GM21576 (cell line): Measurements from ENCODE around the gene HHEX.

Source experiments
- ATAC-seq: cut with Tn5 transposase; IDR thresholded peaks from one replicate; pipeline ENCODE4 v1.9.1; 2021; ENCODE audit warnings: mild to moderate bottlenecking, moderate library complexity; ENCODE audit not compliant: unreplicated experiment

The HHEX gene

DNA sequence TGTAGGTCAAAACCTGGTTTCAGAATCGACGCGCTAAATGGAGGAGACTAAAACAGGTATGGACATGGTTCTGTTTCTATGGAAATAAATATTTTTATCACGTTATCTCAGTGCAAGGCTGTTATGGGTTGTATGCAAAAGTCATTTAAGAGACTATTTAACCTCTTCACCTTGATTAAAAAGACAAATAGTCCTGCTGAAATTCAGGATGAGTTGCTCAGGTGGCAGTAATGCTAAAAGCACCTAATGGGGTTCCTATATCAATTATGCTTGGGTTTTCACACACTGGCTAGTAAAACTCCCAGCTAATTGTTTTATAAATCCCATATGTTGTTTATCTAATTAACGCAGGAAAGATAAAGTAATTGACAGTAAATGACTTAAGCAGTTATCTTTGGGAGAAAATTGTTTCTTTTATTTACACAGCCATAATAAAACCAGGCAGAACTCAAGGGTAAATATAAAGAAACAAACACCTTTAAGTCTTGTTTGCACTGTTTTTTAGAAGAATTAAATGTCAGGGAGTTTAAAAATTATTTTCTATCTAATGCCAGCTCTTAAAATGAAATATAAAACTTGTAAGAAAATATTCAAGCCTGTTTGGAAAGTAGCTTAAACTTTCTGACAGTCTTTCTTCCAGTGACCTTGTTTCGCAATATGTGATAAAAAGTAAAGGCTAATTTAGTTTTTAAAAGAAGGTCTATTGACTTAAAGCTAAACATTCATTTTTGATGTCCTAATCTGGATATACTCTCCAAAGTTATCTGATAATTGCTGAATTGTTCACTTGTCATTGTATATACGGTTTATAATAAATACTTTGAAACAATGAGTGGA is 3.2 kb downstream of the HHEX start:
- no peak for ATAC-seq

- no peak for ATAC-seq
These were observed 3.8 kb downstream of the HHEX start for GRCh38 chr10:92693534-92693893.

GRCh38 chr10:92695679-92696605 is 6.2 kb downstream of the HHEX start:
- ATAC-seq = no peak

GRCh38 chr10:92696606-92697383 is 7.0 kb downstream of the HHEX start:
- no peak for ATAC-seq

GRCh38 chr10:92697663-92698511 is 8.1 kb downstream of the HHEX start:
- ATAC-seq = no peak

DNA sequence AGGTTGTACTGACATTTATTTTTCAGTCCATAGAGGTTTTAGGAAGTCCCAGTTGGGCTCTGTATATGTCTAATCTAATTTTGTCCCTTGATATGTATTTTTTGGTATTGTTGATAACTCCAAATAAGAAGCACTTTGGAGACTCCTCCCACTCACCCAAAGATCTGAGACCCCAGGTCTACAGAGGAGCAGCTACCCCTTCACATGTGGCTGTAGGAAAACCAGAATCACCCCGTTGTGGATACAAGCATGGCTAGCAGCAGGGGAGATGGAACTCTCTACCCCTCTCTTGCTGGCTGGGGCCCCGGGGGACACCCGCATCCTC is 9.4 kb downstream of the HHEX start:
- ATAC-seq = no peak

DNA sequence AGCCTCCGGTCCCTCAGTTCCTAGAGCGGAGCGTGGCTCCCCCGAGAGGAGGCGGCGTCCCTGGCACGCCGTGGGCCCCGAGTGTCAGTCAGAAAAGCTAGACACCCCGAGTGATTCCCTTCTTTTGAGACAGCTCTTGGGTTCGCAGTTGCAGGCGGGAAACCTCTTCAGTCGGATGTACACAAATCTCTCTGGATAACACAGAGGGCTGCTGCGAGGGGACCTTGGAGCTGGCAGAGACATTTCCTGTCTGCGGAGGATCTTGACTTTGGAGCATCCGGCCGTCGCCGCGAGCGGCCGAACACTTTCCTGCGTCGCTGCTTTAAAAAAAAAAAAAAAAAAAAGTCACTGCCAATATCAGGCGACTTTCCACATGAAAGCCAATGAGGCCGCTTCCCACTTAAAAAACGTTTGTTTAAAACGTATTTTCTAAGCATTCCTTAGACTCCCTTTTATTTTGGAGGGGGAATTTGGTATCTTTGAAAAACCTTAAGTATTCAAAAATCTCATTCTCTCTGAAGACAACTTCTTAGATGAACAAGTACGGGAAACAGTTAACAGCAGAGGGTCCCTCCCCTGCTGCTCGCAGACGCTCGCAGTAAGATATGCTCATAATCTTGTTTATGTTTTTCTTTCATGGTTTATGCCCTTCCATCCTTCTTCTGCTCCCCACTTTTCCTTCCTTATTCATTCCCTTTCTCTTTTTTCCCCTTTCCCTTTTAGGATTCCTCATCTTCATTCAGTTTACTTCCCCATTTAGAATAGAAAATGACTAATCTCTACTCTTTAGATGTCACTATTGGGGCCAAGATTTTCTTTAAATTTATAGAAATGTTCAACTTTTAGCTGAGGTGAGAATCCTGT is 10.0 kb downstream of the HHEX start:
- ATAC-seq = no peak

GRCh38 chr10:92702301-92702916 is 12.7 kb downstream of the HHEX start:
- no peak for ATAC-seq

DNA sequence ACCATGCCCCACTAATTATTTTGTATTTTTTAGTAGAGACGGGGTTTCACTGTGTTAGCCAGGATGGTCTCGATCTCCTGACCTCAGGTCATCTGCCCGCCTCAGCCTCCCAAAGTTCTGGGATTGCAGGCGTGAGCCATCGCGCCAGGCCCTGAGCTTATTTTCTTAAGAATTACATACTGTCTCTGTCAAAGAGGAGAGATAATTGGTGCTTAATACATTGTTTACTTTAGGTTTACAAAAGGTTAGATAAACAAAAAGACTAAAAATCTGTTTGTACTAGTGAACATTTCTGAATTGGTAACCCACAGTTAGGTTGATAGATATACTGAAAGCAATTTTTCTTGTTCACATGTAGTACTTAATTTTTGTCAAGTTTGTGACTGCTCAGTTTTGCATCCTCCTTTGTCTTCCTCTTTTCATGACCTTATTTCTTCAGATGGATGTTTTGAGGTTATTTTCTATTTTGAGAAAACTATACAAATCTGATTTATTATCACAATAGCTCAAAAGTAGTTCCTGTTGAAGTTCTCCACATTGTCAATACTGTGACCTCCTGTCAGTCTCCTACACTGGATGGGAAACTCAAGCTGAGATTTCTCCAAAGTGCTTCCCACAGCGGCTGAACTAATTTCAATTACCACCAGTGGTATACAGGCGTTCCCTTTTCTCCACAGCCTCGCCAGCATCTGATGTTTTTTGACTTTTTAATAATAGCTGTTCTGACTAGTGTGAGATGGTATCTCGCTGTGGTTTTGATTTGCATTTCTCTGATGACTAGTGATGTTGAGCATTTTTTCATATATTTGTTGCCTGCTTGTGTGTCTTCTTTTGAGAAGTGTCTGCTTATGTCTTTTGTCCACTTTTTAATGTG is 22.5 kb downstream of the HHEX start:
- no peak for ATAC-seq

GRCh38 chr10:92714152-92714845 is 24.5 kb downstream of the HHEX start:
- no peak for ATAC-seq

GRCh38 chr10:92714872-92715271 is 25.1 kb downstream of the HHEX start:
- ATAC-seq = no peak

DNA sequence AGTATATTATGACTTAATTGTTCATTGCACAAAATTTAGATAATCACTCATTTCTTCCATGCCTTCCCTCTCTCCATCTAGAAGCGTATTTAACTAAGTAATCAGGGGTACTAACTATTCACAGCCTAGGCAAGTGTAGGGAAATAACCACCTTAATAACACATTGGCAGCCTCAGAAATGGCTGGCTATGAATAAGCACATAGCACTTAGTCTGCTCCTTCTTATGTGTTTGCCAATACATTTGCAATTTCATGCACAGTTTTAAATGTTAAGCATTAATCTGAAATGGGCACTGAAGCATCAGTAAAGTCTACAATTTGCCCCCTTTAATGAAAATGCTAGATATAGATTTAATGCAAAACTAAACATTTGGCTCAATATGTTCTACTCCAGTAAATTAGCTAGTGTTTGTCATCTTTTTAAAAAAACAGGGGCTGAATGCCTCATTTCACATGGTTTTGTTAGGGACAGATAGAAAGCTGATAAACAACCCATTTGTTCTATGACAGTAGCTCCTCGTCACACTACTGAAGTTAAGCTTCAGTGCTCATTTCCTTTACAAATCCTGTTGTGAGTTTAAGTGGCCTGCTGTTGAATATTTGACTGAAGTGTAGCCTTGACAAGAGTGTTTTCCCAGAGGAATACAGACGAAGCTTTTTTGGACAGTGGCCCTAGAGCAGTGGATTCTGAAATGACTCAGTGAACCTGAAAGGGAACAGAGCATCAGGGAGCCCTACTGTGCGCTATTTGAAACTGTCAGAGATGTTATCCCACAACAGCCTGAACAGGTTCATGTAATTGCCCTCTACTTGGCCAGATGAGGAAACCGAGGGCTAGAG is 30.5 kb downstream of the HHEX start:
- ATAC-seq = no peak

DNA sequence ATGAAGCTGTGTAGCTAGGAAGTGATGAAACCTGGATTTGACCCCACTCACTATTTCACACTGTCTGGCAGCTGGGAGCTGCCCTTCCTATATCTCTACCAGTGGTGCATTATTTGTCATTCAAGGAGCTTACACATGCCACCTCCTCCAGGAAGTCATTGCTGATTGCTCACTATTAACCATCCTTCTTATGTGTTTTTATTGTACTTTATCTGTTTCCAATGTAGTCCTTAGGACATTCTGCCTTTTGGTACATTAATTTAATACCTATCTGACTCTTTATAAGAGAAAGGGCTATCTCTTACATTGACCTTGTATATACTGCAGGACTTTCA is 31.0 kb downstream of the HHEX start:
- no peak for ATAC-seq

DNA sequence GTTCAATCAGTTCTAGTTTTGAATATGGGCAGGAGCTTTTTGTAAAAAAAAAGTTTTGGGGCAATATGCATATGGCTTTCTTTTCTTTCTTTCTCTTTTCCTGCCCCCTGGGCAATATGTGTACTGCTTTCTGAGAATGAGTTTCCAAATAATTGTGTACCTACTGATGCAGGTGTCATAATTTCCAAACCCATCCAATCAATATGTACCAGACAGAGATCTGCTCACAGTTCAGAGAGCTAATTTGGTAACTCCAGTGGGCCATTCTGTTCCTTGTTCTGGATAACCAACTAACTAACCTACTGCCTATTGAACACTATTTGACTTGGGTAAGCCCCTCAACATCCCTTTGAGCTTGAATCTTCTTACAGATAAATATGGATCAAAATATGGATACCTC is 32.6 kb downstream of the HHEX start:
- no peak for ATAC-seq

GRCh38 chr10:92727141-92727540 is 37.4 kb downstream of the HHEX start:
- no peak for ATAC-seq

GRCh38 chr10:92727550-92727949 is 37.8 kb downstream of the HHEX start:
- no peak for ATAC-seq

GRCh38 chr10:92729886-92730285 is 40.1 kb downstream of the HHEX start:
- ATAC-seq = peak; percentile 96
